Neuronal stem cell (in vitro differentiated cells): ENCODE results near the gene TFAM.

Experiments used
- DNase-seq: peaks from one replicate; pipeline ENCODE4 v3.0.0-alpha.2; 2013; ENCODE audit warnings: low spot score
- H2AFZ ChIP-seq: one replicate; pipeline ENCODE4 v1.6.1; 2013; ENCODE audit warnings: mild to moderate bottlenecking, low read length, inconsistent platforms
- H2AK5ac ChIP-seq: 2 replicates; pipeline ENCODE4 v1.6.1; 2013; ENCODE audit warnings: low read depth, mild to moderate bottlenecking, inconsistent platforms, low read length, moderate library complexity, mixed read lengths
- H2BK120ac ChIP-seq: 2 replicates; pipeline ENCODE4 v1.6.1; 2013; ENCODE audit warnings: low read depth, mild to moderate bottlenecking, inconsistent platforms, low read length, moderate library complexity, mixed read lengths
- H2BK12ac ChIP-seq: one replicate; pipeline ENCODE4 v1.6.1; 2013; ENCODE audit warnings: low read length, inconsistent platforms
- H2BK15ac ChIP-seq: 2 replicates; pipeline ENCODE4 v1.6.1; 2013; ENCODE audit warnings: mild to moderate bottlenecking, low read length, inconsistent platforms, mixed read lengths
- H2BK5ac ChIP-seq: one replicate; pipeline ENCODE4 v1.6.1; 2013; ENCODE audit warnings: inconsistent platforms, mild to moderate bottlenecking, low read length, moderate library complexity
- H3K14ac ChIP-seq: one replicate; pipeline ENCODE4 v1.6.1; 2013; ENCODE audit warnings: low read length, inconsistent platforms
- H3K18ac ChIP-seq: 2 replicates; pipeline ENCODE4 v1.6.1; 2013; ENCODE audit warnings: low read length, inconsistent platforms
- H3K23ac ChIP-seq: 2 replicates; pipeline ENCODE4 v1.6.1; 2013; ENCODE audit warnings: low read depth, mild to moderate bottlenecking, mixed read lengths, low read length, inconsistent platforms; ENCODE audit not compliant: poor library complexity
- H3K27ac ChIP-seq: replicated peaks from 3 replicates; pipeline ENCODE4 v1.5.1; 2013; ENCODE audit warnings: low read length, inconsistent platforms
- H3K27me3 ChIP-seq, 3 experiments: 2 replicates each; pipeline ENCODE4 v1.6.1; 2013; ENCODE audit warnings: low read length in 3 of 3, mild to moderate bottlenecking in 2 of 3, inconsistent platforms in 1 of 3, low read depth in 1 of 3, mixed read lengths in 1 of 3, moderate library complexity in 1 of 3; ENCODE audit not compliant: control insufficient read depth in 3 of 3, insufficient read depth in 3 of 3
- H3K36me3 ChIP-seq, 2 donors: replicated peaks in 1 of 2; 2 replicates each; pipeline ENCODE4 v1.6.1; 2013; ENCODE audit warnings: low read length in 2 of 2; ENCODE audit not compliant: control insufficient read depth in 2 of 2, insufficient read depth in 2 of 2
- H3K4ac ChIP-seq: 2 replicates; pipeline ENCODE4 v1.6.1; 2013; ENCODE audit warnings: inconsistent platforms, mild to moderate bottlenecking, low read length, moderate library complexity
- H3K4me1 ChIP-seq, 2 donors: 1 replicate in 1 of 2; 2 replicates in 1 of 2; pipeline ENCODE4 v1.6.1; 2013; ENCODE audit warnings: low read length in 2 of 2, low read depth in 1 of 2; ENCODE audit not compliant: control insufficient read depth in 2 of 2, insufficient read depth in 1 of 2
- H3K4me2 ChIP-seq: one replicate; pipeline ENCODE4 v1.6.1; 2013; ENCODE audit warnings: mild to moderate bottlenecking, low read length, inconsistent platforms; ENCODE audit not compliant: insufficient read depth, poor library complexity, severe bottlenecking
- H3K4me3 ChIP-seq, 2 donors: 2 replicates each; pipeline ENCODE4 v1.5.1; 2013; ENCODE audit warnings: low read length in 2 of 2, mild to moderate bottlenecking in 2 of 2, inconsistent platforms in 1 of 2, moderate library complexity in 1 of 2
- H3K79me1 ChIP-seq: one replicate; pipeline ENCODE4 v1.6.1; 2013; ENCODE audit warnings: low read depth, mild to moderate bottlenecking, inconsistent platforms, low read length, moderate library complexity
- H3K9ac ChIP-seq: one replicate; pipeline ENCODE4 v1.6.1; 2013; ENCODE audit warnings: mild to moderate bottlenecking, low read depth, low read length, inconsistent platforms; ENCODE audit not compliant: poor library complexity
- H3K9me3 ChIP-seq, 2 donors: replicated peaks in 1 of 2; 2 replicates each; pipeline versions ENCODE3 to v1.6.1; 2013; ENCODE audit warnings: low read length in 2 of 2, mild to moderate bottlenecking in 2 of 2, inconsistent platforms in 1 of 2, low read depth in 1 of 2, mixed read lengths in 1 of 2, moderate library complexity in 1 of 2; ENCODE audit not compliant: control insufficient read depth in 2 of 2, insufficient read depth in 1 of 2
- H4K8ac ChIP-seq: one replicate; pipeline ENCODE4 v1.6.1; 2013; ENCODE audit warnings: low read depth, mild to moderate bottlenecking, inconsistent platforms, low read length, moderate library complexity
- H4K91ac ChIP-seq: one replicate; pipeline ENCODE4 v1.6.1; 2013; ENCODE audit warnings: low read length, low read depth, mild to moderate bottlenecking, inconsistent platforms; ENCODE audit not compliant: poor library complexity
- WGBS, 2 donors: extraction: QIAGEN DNeasy Blood & Tissue Kit; methylation state at CpG; one replicate each; pipeline ENCODE4 v1.1.7; 2013; ENCODE audit warnings: missing lambda C conversion rate in 2 of 2, mixed read lengths in 1 of 2; ENCODE audit not compliant: insufficient read length in 2 of 2, insufficient replicate concordance in 1 of 2; ENCODE audit errors: extremely low coverage in 2 of 2; 5-methylcytosine and 5-hydroxymethylcytosine counted together

The TFAM gene

GRCh38 chr10:58431903-58432302, 46.7 kb downstream of the TFAM start:
- H3K14ac ChIP-seq, result no peak overlapping the region
- no peak overlapping the region for H2AK5ac ChIP-seq
- no peaks in the 10 kb centered on the region for H3K79me1 ChIP-seq
- no peak overlapping the region for H4K91ac ChIP-seq
- no peaks in the 10 kb centered on the region for H3K4me1 ChIP-seq
- H3K18ac ChIP-seq, result no peak overlapping the region
- peak overlapping the region in 1 of 2 donors; percentile 58 for H3K4me3 ChIP-seq
- H3K27me3 ChIP-seq, result no peaks in the 10 kb centered on the region
- no peak for DNase-seq
- no peak overlapping the region for H3K4me2 ChIP-seq
- no peak overlapping the region for H2BK15ac ChIP-seq
- no peak overlapping the region for H3K27ac ChIP-seq
- no peak overlapping the region for H2BK5ac ChIP-seq
- no peak overlapping the region for H2BK120ac ChIP-seq
- H3K36me3 ChIP-seq, result no peaks in the 10 kb centered on the region
- H2AFZ ChIP-seq, result no peak overlapping the region
- no CpG with 5 or more reads among the region's 2 CpGs for WGBS, 2 donors
- no peaks in the 10 kb centered on the region for H3K9me3 ChIP-seq
- no peak overlapping the region for H2BK12ac ChIP-seq
- no peak overlapping the region for H4K8ac ChIP-seq
- H3K9ac ChIP-seq, result no peak overlapping the region
- no peak overlapping the region for H3K4ac ChIP-seq
- no peak overlapping the region for H3K23ac ChIP-seq

DNA sequence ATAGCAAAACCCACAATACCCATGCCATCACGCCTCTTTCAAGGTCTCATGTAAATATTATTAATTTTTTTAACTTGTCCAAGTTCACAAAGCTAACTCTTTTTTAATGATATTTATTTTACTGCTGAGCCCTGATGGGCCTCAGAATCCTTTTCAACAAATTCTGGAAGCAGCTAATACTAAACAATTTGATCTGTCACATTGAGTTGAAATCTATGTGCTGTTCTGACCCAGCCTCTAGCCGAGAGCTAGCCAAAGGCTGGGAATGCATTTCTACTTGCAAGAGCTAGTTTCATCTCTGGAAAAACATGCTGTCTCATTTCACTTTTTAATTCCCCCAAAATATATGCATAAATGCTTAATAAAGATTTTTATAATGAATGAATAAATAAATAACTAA, 47.9 kb downstream of the TFAM start:
- no peak overlapping the region for H2AFZ ChIP-seq
- no peak overlapping the region for H2BK120ac ChIP-seq
- no peak overlapping the region for H3K4me2 ChIP-seq
- H2BK5ac ChIP-seq, result no peak overlapping the region
- no peak overlapping the region for H3K9ac ChIP-seq
- no peak overlapping the region for H3K4ac ChIP-seq
- no peak overlapping the region for H2BK12ac ChIP-seq
- no peaks in the 10 kb centered on the region for H3K27me3 ChIP-seq
- no peak overlapping the region for H3K27ac ChIP-seq
- H3K36me3 ChIP-seq, result no peaks in the 10 kb centered on the region
- DNase-seq, result no peak
- no peaks in the 10 kb centered on the region for H3K9me3 ChIP-seq
- no peak overlapping the region for H4K91ac ChIP-seq
- WGBS, 2 donors, result no CpG with 5 or more reads among the region's 2 CpGs
- no peak overlapping the region for H2AK5ac ChIP-seq
- no peak overlapping the region for H3K23ac ChIP-seq
- H3K4me3 ChIP-seq, result no peak overlapping the region
- no peaks in the 10 kb centered on the region for H3K4me1 ChIP-seq
- no peak overlapping the region for H2BK15ac ChIP-seq
- no peak overlapping the region for H3K18ac ChIP-seq
- H4K8ac ChIP-seq, result no peak overlapping the region
- H3K14ac ChIP-seq, result no peak overlapping the region
- H3K79me1 ChIP-seq, result no peaks in the 10 kb centered on the region

DNA sequence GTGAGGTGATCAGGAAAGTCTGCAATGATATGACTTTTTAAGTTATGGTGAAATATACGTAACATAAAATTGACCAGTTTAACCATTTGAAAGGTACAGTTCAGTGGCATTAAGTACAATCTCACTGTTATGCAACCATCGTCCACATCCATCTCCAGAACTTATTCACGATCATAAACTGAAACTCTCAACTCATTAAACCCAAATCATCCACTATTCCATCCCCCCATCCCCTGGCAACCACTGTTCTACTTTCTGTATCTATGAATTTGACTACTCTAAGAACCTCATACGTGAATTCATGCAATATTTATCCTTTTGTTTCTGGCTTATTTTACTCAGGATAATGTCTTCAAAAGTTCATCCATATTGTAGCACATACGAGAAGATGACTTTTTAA, 48.4 kb downstream of the TFAM start:
- Histone ChIP-seq H4K8ac (no peak overlapping the region), H3K18ac (no peak overlapping the region), H3K27ac (no peak overlapping the region), H3K4ac (no peak overlapping the region), H2AFZ (no peak overlapping the region), H3K4me1 (no peaks in the 10 kb centered on the region), H2BK120ac (no peak overlapping the region), H3K14ac (no peak overlapping the region), H2BK15ac (no peak overlapping the region), H2AK5ac (no peak overlapping the region), H3K9me3 (no peaks in the 10 kb centered on the region), H3K4me2 (no peak overlapping the region), H3K23ac (no peak overlapping the region), H2BK5ac (no peak overlapping the region), H2BK12ac (no peak overlapping the region), H3K4me3 (no peak overlapping the region), H3K27me3 (no peaks in the 10 kb centered on the region), H3K36me3 (no peaks in the 10 kb centered on the region), H3K9ac (no peak overlapping the region), H4K91ac (no peak overlapping the region), H3K79me1 (no peaks in the 10 kb centered on the region)
- WGBS, 2 donors, result 100% methylated on average over 1 of the region's 5 CpGs; no CpG with 5 or more reads in 1 of the 2 donors
- no peak for DNase-seq

GRCh38 chr10:58435297-58435985, 50.2 kb downstream of the TFAM start:
- H4K8ac ChIP-seq, result no peak overlapping the region
- H3K9ac ChIP-seq, result no peak overlapping the region
- no peak overlapping the region for H3K4me3 ChIP-seq
- no peak overlapping the region for H3K4ac ChIP-seq
- no peaks in the 10 kb centered on the region for H3K27me3 ChIP-seq
- H3K79me1 ChIP-seq, result no peaks in the 10 kb centered on the region
- H3K9me3 ChIP-seq, result peaks cover 0 to 3% of the 10 kb centered on the region in 2 donors
- no peak overlapping the region for H4K91ac ChIP-seq
- H3K27ac ChIP-seq, result no peak overlapping the region
- H3K36me3 ChIP-seq, result no peaks in the 10 kb centered on the region
- no peak overlapping the region for H2AFZ ChIP-seq
- H2BK120ac ChIP-seq, result no peak overlapping the region
- no peak overlapping the region for H3K14ac ChIP-seq
- H2AK5ac ChIP-seq, result no peak overlapping the region
- no peaks in the 10 kb centered on the region for H3K4me1 ChIP-seq
- whole genome bisulfite sequencing, 2 donors, result no CpG with 5 or more reads among the region's 2 CpGs
- H3K18ac ChIP-seq, result no peak overlapping the region
- no peak overlapping the region for H3K23ac ChIP-seq
- no peak overlapping the region for H2BK12ac ChIP-seq
- DNase-seq, result no peak
- H2BK15ac ChIP-seq, result no peak overlapping the region
- H3K4me2 ChIP-seq, result no peak overlapping the region
- H2BK5ac ChIP-seq, result no peak overlapping the region
